Neural cell (in vitro differentiated cells): ENCODE data around the gene GRIN2C. TPM values are rescaled to one million over a fixed set of nuclear protein-coding genes. Genes with fewer than 3 reads are reported as not detected.

ENCODE experiments used
- H2AFZ ChIP-seq: fragments of 200-600, 300-800 bp; sonication (generic), shearing (Covaris generic); 2 replicates; pipeline ENCODE4 v1.6.0; 2014; ENCODE audit warnings: low read depth, mild to moderate bottlenecking, antibody characterized with exemption, low read length, moderate library complexity
- H3F3A ChIP-seq: fragments of 200-600 bp; shearing (Covaris generic); 2 replicates; pipeline ENCODE4 v1.6.1; 2016; ENCODE audit warnings: mild to moderate bottlenecking, moderate library complexity, mixed read lengths, antibody characterized with exemption, low read length; ENCODE audit not compliant: insufficient read depth, poor library complexity, severe bottlenecking
- H3K27ac ChIP-seq: fragments of 200-600, 300-800 bp; sonication (generic), shearing (Covaris generic); 2 replicates; pipeline ENCODE4 v1.5.1; 2014; ENCODE audit warnings: mild to moderate bottlenecking, low read length, moderate library complexity
- H3K27me3 ChIP-seq: fragments of 300-800, 200-600 bp; sonication (generic), shearing (Covaris generic); 2 replicates; pipeline ENCODE4 v1.6.0; 2014; ENCODE audit warnings: mild to moderate bottlenecking, low read depth, low read length, moderate library complexity; ENCODE audit not compliant: insufficient read depth
- H3K36me3 ChIP-seq: fragments of 300-800, 200-600 bp; sonication (generic), shearing (Covaris generic); 2 replicates; pipeline ENCODE4 v1.5.1; 2014; ENCODE audit warnings: mild to moderate bottlenecking, antibody characterized with exemption, low read length, moderate library complexity; ENCODE audit not compliant: insufficient read depth
- H3K4me2 ChIP-seq: fragments of 300-800, 200-600 bp; sonication (generic), shearing (Covaris generic); 2 replicates; pipeline ENCODE4 v1.6.0; 2014; ENCODE audit warnings: mild to moderate bottlenecking, low read length
- H3K4me3 ChIP-seq: fragments of 300-800, 200-600 bp; sonication (generic), shearing (Covaris generic); 2 replicates; pipeline ENCODE4 v1.5.1; 2014; ENCODE audit warnings: mild to moderate bottlenecking, low read length, moderate library complexity
- H3K79me2 ChIP-seq: fragments of 200-600 bp; shearing (Covaris generic); replicated peaks from 2 replicates; pipeline ENCODE4 v1.6.0; 2014; ENCODE audit warnings: mild to moderate bottlenecking, low read length, moderate library complexity; ENCODE audit not compliant: insufficient read depth
- H3K9ac ChIP-seq: fragments of 300-800, 200-600 bp; sonication (generic), shearing (Covaris generic); 2 replicates; pipeline ENCODE4 v1.6.1; 2016; ENCODE audit warnings: mild to moderate bottlenecking, low read length, mixed read lengths
- H3K9me2 ChIP-seq: fragments of 200-600 bp; shearing (Covaris generic); 2 replicates; pipeline ENCODE4 v1.6.1; 2016; ENCODE audit warnings: mild to moderate bottlenecking, low read length, mixed read lengths; ENCODE audit not compliant: insufficient read depth
- H3K9me3 ChIP-seq: fragments of 200-600, 300-800 bp; sonication (generic), shearing (Covaris generic); 2 replicates; pipeline ENCODE4 v1.6.1; 2016; ENCODE audit warnings: mild to moderate bottlenecking, mixed run types, low read length, moderate library complexity, mixed read lengths
- H4K20me1 ChIP-seq: fragments of 200-600 bp; shearing (Covaris generic); 2 replicates; pipeline ENCODE4 v1.6.1; 2016; ENCODE audit warnings: mild to moderate bottlenecking, mixed run types; ENCODE audit not compliant: insufficient read depth
- CTCF ChIP-seq: fragments of 450-650 bp; IDR thresholded peaks from 2 replicates; pipeline ENCODE4 v1.5.1; 2014; ENCODE audit warnings: antibody characterized with exemption, mild to moderate bottlenecking, moderate library complexity; ENCODE audit not compliant: poor library complexity, severe bottlenecking
- EP300 ChIP-seq: fragments of 450-650 bp; conservative IDR thresholded peaks from 2 replicates; pipeline ENCODE4 v1.6.1; 2014; ENCODE audit warnings: antibody characterized with exemption, mild to moderate bottlenecking, moderate library complexity; ENCODE audit not compliant: poor library complexity, severe bottlenecking
- EZH2 ChIP-seq: fragments of 200-600, 300-800 bp; shearing (Covaris generic), sonication (generic); IDR thresholded peaks from 2 replicates; pipeline ENCODE4 v1.6.1; 2014; ENCODE audit warnings: antibody characterized with exemption, low read length, borderline replicate concordance, mild to moderate bottlenecking; ENCODE audit not compliant: insufficient read depth, poor library complexity, severe bottlenecking
- MXI1 ChIP-seq: fragments of 450-650 bp; conservative IDR thresholded peaks from 2 replicates; pipeline ENCODE4 v1.6.1; 2014; ENCODE audit warnings: antibody characterized with exemption, mild to moderate bottlenecking; ENCODE audit not compliant: poor library complexity, severe bottlenecking
- POLR2AphosphoS5 ChIP-seq: IDR thresholded peaks from 2 replicates; pipeline ENCODE4 v1.6.1; 2012
- RAD21 ChIP-seq: fragments of 450-650 bp; conservative IDR thresholded peaks from 2 replicates; pipeline ENCODE4 v1.6.1; 2014; ENCODE audit warnings: antibody characterized with exemption, mild to moderate bottlenecking, moderate library complexity
- REST ChIP-seq: IDR thresholded peaks from 2 replicates; pipeline ENCODE4 v1.6.1; 2012; ENCODE audit warnings: borderline replicate concordance
- SMC3 ChIP-seq: fragments of 450-650 bp; conservative IDR thresholded peaks from 2 replicates; pipeline ENCODE4 v1.6.1; 2014; ENCODE audit warnings: antibody characterized with exemption, mild to moderate bottlenecking, moderate library complexity; ENCODE audit not compliant: poor library complexity
- TAF1 ChIP-seq: IDR thresholded peaks from 2 replicates; pipeline ENCODE4 v1.6.1; 2012; ENCODE audit warnings: low read depth
- polyA plus RNA-seq: library from polyadenylated mRNA; depleted of rRNA; stranded (reverse); fragments of >200 nt; gene quantifications from 2 replicates; pipeline ENCODE4 v1.2.3, GENCODE V29; 2014

The GRIN2C gene
- polyA plus RNA-seq, 1 donor from 2014 or later, result 0.04 TPM

GRCh38 chr17:74824961-74825627 lies 34.6 kb downstream of the GRIN2C start:
- H3K9me3 ChIP-seq, result no peaks in the 10 kb centered on the region
- no peaks in the 10 kb centered on the region for H3K36me3 ChIP-seq
- H3K4me3 ChIP-seq, result no peak overlapping the region
- no peaks in the 10 kb centered on the region for H3K27me3 ChIP-seq
- no peaks in the 10 kb centered on the region for H3F3A ChIP-seq
- H3K9me2 ChIP-seq, result no peaks in the 10 kb centered on the region
- H3K79me2 ChIP-seq, result no peaks in the 10 kb centered on the region
- no peak overlapping the region for H3K4me2 ChIP-seq
- H4K20me1 ChIP-seq, result no peaks in the 10 kb centered on the region
- H3K9ac ChIP-seq, result no peak overlapping the region
- H2AFZ ChIP-seq, result no peak overlapping the region
- no peak for TF ChIP-seq TAF1
- no peak for TF ChIP-seq POLR2AphosphoS5
- no peak for TF ChIP-seq REST
- TF ChIP-seq CTCF, result no peak
- TF ChIP-seq MXI1, result no peak
- no peak for TF ChIP-seq EZH2
- TF ChIP-seq EP300, result no peak
- TF ChIP-seq SMC3, result no peak
- no peak for TF ChIP-seq RAD21
- no peak overlapping the region for H3K27ac ChIP-seq

GRCh38 chr17:74822939-74823367 lies 36.7 kb downstream of the GRIN2C start:
- H3K4me2 ChIP-seq, result no peak overlapping the region

More at GRCh38 chr17:74822939-74823367, 36.7 kb downstream of the GRIN2C start:
- Histone ChIP-seq H3K9me2 (no peaks in the 10 kb centered on the region), H3K79me2 (no peaks in the 10 kb centered on the region), H3F3A (no peaks in the 10 kb centered on the region), H2AFZ (no peak overlapping the region), H3K9me3 (no peaks in the 10 kb centered on the region), H3K36me3 (no peaks in the 10 kb centered on the region), H4K20me1 (no peaks in the 10 kb centered on the region), H3K4me3 (no peak overlapping the region), H3K9ac (no peak overlapping the region), H3K27me3 (no peaks in the 10 kb centered on the region), H3K27ac (no peak overlapping the region)
- TF ChIP-seq TAF1 (no peak), EP300 (no peak), REST (no peak), POLR2AphosphoS5 (no peak), CTCF (no peak)
